NCI-H345 treated with DMSO at 0.1 percent for 48 hours (cell line): Measurements from ENCODE around the gene RPL28.
A peak's percentile ranks its signal among the peaks of the same experiment; 100 is the strongest.

Source experiments
- DNase-seq: peaks from one replicate; lab custom pipeline; 2025; ENCODE audit not compliant: unreplicated experiment; lab: John Stamatoyannopoulos, UW

RPL28 gene

DNA sequence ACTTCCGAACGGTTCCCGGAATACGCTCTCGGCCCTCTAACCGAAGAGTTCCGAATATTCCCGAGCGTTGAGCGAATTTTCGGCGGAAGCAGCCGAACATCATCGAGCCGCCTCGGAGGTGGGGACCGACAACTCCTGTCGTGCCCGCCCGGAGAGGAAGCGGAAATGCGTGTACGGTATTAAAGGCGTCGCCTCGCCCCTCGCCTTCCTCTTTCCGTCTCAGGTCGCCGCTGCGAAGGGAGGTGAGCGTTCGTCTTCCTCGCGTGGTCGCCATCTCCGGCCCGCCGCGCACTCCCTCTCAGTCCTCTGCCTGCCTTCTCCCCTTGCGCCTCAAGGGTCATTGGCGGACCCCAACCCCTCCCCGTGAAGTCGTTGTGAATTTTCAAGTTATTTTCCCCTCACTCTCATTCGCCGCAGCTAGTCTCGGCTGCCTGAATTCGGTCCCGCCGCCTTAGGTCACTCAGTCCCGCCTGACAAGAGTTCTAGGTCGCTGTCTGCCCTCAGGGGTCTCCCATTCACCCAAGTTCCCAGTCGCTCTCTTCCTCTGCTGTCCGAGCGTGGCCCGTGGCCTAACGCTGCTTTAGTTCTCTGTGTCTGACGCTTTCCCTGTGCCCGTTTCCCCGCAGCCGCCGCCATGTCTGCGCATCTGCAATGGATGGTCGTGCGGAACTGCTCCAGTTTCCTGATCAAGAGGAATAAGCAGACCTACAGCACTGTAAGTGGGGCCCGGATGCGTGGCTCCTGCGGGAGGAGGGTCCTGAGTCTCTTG lies at the start of gene RPL28:
Gene RPL28, plus strand, starts transcription at position 209 of the 769 bp plus-strand sequence. Its CDS starts 426 bp downstream, at position 635.
- DNase-seq: peak; percentile 90

DNA sequence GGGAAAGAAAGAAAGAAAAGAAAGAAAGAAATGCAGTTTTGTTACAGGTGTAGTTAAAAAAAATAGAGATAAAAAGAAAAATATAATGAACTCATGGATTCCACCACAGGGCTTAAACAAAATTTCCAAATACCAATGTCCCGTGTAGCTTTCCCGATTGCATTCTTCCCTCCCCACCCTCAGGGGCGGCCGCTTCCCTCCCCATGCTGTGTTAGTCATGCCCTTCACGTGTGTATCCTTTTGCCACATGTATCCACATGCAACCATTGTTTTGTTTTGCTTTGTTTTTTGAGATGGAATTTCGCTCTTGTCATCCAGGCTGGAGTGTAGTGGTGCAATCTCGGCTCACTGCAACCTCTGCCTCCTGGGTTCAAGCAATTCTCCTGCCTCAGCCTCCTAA lies 49.6 kb upstream of the RPL28 start:
- no peak for DNase-seq

DNA sequence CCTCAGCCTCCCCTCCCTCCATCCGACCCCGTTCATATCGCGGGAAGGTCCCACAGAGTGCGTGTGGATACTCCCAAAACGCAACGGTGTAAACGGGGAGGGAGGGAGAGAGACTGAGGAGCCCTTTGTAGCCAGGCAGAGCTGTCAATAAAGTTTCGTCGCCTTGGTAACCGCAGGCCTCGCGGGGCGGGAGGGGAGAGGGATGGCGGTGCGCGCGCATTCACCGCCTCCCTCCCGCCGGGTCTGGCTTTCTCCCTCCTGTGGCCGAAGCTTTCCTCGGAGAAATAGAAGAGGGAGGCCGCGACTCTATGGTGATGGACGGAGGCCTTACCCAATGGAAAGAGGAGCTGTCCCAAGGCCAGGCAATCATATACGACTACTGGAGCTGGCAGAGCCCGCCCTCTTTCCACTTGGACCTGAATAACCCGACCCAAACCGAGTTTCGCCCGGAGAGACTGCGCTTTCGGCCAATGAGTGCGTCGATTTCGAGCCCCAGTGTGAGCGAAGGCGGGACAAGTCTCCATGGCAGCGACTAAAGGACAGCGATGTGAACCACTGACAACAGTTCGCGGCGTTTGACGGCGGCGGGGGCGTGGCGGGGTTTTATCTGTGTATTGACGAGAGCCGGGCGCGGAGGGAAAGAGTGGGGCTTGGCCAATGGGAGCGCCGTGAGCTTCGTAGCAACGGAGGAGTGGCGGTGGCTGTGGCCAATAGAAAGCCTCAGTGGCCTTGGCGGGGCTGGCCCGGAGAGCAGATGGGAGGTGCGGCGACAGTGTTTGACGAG lies 46.4 kb upstream of the RPL28 start, which contains the start of gene KMT5C:
Gene KMT5C, plus strand, starts transcription at position 772 of the 784 bp plus-strand sequence. CDS start 2,061 bp downstream, outside the sequence.
- peak; percentile 100 for DNase-seq

DNA sequence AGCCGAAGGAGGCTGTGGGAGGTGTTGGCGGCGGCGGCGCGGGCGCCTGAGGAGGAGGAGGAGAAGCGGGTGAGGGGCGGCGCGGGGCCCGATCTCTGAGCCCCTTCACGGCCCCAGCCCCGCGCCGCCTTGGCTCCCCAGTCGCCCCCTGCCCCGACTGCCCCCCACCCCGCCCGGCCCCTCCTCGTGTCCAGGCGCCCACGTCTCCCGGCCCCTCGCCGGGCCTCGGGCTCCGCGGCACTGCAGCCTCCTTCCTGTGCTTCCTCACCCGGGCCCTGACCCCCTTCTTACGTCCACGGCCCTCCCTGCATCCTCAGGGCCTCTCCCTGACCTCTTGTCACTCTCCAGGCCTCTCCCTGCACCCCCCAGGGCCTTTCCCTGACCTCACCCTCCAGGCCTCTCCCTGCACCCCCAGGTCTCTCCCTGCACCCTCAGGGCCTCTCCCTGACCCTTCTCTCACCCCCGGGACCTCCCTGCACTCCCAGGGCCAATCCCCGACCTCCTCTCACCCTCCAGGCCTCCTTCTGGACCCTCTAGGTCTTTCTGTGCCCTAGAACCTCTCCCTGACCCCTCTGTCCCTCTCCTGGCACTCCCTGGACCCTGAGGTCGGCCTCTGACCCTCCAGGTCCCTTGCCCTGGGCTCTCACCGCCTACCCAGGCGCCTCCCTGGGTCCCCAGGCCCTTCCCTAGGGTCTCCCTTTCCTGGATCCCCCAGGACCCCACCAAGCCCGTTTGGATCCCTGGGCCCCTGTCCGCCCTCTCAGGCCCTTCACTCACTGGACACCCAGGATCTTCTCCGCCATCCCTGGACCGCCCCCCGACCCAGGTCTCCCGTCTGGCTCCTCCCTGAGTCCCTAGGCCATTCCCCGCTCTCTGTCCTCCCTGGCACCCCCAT lies 45.6 kb upstream of the RPL28 start:
- no peak for DNase-seq

DNA sequence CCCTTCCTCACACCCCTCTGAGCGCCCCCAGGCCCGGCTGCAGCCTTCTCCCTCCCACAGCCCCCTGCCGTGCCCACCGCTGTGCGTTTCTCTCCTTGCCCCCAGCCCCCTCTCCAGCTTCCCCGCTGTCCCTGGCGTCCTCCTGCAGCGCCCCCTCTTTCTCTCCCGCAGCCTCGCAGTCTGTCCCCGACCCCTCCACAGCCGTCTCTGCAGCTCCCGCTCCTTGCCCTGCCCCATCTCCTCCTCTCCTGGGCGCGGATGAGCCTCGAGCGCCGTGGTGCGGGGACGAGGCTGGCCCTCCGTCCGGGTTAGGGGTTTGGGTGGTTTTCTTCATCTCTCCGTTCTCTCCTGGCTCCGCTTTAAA lies 45.0 kb upstream of the RPL28 start:
- DNase-seq: no peak

DNA sequence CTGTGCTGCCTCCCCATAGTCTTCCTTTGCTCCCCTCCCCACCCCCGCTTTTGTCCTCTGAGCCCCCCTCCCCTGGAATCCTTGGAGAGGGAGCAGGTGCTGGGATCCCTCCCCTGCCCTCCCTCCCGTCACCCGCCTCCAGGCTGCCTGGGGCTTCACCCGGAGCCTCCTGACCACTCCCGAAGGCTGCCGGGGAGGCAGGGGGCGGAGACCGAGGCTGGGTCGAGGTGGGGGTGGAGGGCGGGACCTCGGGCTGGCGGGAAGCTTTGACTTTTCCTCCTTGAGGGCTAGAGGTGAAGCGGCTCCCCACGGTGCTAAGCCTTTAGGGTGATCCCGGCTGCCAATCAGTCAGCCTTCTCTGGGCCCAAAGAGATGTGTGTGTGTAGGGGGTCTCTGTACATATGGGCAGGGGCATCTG lies 44.6 kb upstream of the RPL28 start:
- peak; percentile 51 for DNase-seq

DNA sequence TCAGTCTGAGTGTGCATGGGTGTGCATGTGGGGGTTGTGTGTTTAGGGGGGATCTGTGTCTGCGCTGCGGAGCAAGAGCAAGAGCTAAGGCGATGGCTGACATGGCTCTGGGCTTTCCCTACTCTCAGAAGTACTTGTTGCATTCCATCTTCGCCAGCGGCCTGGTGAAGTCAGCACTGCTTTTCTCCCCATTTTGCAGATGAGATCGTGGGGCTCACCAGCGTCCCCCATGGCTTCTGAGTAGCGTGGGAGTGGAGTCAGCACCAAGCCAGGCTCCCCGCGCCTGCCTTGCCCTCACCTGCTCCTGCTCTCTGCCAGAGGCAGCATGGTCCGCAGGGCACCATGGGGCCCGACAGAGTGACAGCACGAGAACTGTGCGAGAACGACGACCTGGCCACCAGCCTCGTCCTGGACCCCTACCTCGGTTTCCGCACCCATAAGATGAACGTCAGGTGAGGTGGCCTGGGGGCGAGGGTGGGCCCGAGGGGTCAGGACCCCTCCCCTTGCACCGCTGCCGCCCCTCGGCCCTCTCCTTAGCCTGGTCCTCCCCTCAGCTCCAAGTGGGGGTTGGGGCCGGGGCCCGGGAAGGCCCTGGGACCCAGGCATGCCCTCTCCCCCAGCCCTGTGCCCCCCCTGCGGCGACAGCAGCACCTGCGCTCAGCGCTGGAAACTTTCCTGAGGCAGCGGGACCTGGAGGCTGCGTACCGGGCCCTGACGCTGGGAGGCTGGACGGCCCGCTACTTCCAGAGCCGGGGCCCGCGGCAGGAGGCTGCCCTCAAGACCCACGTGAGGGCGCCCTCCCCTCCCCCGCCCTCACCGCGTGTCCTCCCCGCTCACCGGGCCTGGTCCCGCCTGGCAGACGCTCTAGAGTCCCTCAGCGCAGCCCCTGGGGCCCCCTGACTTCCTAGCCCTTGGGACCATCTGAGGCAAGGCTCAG lies 43.9 kb upstream of the RPL28 start:
- no peak for DNase-seq

DNA sequence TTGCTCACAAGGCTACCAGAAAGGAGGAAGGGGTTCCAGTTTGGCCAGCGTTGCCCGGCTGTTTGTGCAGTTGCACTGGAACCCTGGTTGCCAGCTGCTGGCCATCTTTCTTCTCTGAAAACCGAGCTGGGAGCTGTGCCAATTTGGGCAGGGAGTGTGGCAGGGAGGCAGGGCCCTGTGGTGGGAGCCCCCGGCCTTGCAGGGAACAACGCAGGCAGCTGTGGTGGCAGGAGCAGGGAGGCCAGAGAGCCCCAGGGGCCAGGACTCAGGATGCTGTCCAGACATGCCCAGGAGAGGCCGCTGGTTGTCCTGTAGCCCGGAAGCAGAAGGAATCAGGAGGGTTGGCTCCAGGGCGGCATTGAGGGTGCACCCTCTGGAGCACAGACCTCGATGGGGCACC lies 41.3 kb upstream of the RPL28 start:
- DNase-seq: peak; percentile 18

DNA sequence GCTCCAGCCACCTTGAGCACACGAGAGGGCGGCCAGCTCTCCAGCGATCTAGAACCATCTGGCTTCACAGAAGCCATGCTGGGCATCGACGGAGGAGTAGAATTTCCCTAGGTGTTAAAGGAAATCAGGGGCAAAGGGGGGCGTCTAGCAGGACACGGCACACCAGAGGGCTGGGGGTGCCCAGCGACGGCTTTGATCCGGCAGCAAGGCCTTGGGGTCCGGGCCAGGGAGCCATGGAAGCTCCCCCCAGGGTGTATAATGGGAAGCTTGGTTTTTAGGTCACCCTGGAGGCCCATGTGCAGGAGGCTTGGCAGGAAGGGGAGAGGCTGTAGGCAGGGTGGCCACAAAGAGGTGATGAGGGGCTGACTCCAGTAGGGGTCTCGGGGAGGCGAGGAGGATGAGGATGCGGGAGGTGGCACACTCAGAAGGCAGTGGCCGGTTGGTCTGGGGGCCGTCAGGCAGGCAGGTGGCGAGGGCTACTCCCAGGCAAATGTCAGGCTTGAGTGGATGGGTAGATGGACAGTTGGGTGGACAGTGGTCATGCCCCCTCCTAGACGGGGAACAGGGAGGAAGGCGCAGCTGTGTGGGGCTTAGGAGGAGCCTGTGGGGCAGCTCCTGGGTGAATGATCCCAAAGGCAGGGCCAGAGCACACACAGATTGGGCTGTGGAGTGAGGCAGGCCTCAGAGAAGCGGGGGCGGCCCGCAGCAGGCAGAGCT lies 40.5 kb upstream of the RPL28 start:
- DNase-seq: no peak

DNA sequence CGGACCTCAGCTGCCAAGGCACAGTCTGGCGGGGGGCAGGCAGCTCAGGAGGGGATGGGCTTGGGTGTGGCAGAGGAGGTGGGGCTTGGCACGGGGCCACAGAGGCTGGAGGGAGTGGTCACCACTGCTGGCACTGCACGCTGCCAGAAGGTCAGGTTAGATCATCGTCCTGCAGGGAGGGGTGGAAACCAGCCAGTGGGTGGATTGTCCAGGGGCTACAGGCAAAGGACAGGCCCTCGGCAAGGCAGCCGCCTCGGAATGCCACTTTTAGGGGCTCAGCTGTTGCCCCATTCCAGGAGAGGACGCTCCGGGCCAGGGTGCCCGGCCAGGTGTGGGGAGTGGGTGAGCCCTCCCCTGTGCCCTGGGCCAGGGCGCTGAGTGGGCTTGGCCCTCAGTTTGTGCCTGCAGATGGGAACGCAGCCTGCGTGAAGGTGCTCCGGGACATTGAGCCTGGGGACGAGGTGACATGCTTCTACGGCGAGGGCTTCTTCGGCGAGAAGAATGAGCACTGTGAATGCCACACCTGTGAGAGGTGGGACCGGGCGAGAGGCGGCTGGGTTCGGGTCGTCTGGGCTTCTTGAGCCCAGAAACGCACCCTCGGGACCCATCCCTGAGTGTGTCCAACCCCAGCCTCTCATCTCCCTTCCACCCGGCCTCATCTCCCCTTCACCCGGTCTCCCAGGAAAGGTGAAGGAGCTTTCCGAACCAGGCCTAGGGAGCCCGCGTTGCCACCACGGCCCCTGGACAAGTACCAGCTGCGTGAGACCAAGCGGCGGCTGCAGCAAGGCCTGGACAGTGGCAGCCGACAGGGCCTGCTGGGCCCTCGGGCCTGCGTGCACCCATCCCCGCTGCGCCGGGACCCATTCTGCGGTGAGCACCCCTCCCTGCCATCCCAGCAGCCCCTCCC lies 39.7 kb upstream of the RPL28 start:
- no peak for DNase-seq

DNA sequence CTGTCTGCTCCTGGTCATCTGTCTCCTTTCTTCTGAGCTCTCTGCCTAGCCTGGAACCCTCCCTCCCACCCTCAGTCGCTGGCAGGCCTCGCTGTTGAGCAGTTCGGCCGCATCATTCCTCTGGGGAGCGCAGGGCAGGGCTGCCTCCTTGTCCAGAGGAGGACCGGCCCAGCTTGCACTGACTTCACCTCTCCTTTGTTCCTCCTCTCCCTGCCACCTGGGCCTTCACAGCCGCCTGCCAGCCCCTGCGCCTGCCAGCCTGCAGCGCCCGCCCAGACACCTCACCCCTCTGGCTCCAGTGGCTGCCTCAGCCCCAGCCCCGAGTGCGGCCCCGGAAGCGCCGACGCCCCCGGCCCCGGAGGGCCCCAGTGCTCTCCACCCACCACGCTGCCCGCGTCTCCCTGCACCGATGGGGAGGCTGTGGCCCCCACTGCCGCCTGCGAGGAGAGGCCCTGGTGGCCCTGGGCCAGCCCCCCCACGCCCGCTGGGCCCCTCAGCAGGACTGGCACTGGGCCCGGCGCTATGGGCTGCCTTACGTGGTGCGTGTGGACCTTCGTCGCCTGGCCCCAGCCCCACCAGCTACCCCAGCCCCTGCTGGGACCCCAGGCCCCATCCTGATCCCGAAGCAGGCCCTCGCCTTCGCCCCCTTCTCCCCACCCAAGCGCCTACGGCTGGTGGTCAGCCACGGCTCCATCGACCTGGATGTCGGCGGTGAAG lies 38.8 kb upstream of the RPL28 start:
- DNase-seq: no peak

DNA sequence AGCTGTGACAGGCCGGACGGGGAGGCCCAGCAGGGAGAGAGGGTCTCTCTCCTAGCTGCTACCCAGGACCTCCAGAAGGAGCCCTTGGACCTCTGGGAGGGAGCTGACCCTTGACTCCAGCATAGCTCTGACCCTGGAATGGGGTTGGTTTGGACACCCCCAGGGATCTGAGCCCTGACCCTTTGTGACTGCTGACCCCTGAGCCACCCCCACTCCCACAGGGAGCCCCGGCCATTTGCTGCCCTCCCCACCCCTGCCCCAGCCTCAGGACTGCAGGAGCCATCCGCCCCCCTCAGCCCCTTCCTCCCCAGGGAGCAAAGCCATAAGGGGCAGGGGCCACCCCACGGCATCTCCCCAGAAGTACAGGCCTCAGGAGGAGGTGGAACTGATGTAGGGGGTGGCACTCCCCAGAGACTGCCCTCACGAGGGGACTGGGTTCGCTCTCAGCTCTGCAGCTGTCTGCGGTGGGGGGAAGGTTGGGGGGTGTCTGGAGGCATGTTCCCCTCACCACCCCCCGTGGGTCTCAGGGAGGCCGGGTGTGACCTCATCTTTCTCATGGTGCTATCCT lies 38.2 kb upstream of the RPL28 start:
- no peak for DNase-seq

DNA sequence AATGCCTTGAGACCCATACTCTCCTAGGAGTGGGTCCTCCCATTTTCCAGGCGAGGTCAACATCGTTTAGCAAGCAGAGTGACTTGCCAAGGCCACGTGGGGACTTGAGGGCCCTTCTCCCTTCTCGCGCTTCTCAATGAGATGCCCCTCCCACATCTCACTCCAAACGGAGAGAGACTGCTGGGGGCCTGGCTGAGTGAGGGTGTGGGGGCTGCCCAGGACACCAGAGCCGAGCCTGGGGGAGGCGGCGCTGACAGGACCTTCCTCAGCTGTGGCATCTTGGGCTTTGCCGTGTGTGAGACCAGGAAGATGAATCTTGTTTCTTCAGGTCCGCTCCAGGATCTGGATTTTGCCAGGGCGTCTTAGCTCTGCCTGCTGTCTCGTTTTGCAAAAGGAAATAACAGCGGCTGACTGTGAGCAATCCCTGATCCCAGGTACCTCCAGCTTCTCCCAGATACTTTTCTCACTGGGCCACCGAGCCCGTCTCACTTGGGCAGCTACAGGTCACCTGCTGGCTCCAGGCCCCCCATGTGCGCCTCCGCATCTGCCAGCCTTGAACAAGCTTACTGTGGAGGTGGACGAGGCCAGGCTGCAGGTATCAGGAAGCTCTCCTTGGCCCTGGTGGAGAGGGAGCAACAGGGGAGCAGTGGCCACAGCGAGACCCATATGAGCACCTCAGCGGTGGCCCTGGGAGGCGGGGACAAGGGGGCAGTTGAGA lies 37.3 kb upstream of the RPL28 start:
- DNase-seq: no peak

DNA sequence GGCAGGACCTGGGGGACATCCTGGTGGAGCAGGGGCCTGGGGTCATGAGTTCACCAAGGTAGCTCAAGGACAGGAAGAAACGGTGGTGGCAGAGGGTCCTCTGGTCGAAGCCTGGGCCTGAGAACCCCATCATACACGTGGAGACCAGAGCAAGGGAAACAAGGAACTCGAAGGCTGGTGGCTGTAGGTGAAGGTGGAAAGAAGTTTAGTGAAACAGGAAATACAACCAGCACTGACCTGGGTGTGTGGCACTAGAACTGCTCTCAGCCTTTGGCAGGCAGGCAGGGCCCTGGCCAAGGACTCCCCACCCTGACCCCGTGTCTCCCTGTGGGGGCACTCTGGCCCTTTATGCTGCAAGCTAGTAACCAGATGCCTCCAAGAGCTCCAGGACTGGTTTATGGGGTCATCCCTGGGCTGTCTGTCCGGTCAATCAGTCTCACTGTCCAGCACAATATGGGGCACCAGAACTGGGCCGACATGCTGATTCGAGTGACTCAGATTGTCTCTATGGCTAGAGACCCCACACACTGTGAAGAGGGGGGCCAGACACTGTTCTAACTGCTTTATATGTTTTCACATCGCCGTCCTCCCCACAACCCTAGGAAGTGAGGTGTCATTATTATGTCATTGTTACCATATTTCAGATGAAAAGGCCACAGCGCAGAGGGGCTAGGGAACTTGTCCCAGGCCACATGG lies 35.0 kb upstream of the RPL28 start:
- no peak for DNase-seq

DNA sequence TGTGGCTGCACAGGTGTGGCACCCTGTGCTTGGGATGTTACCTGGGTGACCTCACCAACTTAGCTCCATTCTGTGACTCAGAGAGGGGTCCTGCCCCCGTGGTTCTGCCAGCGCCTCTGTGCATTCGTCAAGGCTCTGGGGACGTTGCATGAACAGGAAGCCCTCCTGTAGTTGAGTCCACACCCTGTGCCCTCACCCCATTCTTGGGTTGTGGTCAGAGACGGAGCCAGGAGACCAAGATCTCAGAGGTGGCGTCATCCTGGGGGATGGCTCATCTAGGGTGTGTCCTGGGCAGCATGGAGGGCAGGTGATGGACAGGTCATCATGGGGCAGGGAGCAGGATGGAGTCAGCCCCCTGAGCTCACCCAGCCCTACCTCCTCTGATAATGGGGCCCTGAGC lies 33.7 kb upstream of the RPL28 start:
- DNase-seq: no peak

DNA sequence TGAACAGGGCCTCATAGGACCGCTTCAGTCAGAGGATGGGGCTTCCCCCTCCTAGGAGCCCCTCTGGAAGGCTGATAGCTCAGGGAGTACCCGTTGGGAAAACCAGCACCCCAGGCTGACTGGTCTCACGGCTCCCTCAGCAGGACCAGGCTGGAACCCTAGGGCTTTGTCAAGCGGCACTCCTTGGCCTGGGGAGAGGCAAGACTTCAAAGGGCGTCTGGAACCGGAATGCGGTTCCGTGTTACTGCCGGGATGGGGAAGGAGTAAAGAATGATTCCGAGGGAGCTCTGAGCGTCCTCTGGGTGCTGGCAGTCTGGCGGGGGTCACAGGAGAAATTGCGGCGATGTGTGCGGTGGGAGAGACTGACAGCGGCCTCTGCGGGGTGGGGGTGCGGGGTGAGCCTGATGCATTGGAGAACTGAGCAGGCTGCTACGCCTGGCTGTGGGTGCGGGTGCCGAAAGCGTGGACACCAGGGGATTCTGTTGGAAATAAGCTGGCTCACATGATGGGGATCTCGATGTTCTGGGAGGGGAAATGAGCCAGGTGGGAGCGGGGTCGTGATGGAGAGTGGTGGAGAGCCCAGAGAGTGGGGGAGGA lies 33.1 kb upstream of the RPL28 start:
- DNase-seq: no peak
